Occipital lobe (tissue), 2 donors: ENCODE measurements around the gene KIF2C. TPM values are rescaled to one million over a fixed set of nuclear protein-coding genes. Genes with fewer than 3 reads are reported as not detected.
A peak's percentile ranks its signal among the peaks of the same experiment; 100 is the strongest.
"Not testable (repeated sequence)": the region's sequence is repeated elsewhere in the genome, so short reads cannot be mapped to it uniquely, and the experiment has no call there.

Experiments
- DNase-seq: peaks from one replicate; lab custom pipeline; 2025; lab: John Stamatoyannopoulos, UW
- total RNA-seq: library from RNA; depleted of rRNA; stranded (reverse); fragments of >200 nt; gene quantifications from one replicate; pipeline ENCODE4 v1.2.3, GENCODE V29; 2014

The KIF2C gene
- total RNA-seq, result 2.5 TPM

DNA sequence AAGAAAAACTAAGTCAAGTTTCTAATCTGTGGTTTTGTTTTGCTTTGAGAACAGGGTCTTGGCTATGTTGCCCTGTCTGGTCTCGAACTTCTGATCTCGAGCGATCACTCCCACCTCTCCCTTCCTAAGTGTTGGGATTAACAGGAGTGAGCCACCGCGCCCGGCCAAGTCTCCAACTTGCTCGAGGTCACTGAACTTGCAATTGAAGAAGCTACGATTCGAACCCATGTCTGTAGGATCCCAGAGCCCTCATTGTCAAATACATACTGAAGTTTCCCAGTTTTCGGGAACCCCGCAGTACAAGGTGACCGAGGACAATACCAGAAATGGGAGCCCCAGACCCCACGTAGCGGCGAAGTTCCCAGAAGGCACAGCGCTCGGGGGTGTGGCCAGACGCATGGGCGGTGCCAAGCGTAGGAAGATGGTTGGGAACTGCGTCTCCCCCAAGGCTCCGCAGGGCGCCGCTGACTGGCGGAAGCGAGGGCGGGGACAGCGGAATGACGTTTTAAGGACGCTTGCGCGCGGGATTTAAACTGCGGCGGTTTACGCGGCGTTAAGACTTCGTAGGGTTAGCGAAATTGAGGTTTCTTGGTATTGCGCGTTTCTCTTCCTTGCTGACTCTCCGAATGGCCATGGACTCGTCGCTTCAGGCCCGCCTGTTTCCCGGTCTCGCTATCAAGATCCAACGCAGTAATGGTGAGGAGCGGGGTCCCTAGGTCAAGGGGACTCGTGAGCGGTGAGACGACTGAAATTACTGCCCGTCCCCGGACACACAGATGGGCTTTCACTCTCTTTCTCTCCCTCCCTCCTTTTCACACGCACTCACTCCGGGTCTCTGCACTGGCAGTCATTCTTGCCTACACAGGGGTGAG, at the start of gene KIF2C:
TSS of gene KIF2C (plus strand) at position 531 of the 872 bp plus-strand sequence. CDS start at position 627, 96 bp downstream.
- DNase-seq, result peak; percentile 94

DNA sequence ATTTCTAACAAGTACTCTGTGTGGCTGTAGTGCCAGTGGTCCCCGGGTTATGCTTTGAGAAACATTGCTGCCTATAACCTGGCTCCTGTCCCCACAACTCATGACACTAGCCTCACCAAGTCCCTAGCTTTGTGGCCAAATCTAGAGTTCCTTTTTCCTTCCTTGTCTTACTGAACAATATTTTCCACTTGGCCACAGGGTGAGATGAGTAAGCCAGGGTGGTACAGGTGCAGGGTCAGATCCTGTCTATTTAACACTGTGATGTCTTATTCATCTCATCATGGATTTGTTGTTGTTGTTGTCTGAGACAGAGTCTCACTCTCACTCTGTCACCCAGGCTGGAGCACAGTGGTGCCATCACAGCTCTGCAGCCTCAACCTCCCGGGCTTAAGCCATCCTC, 46.5 kb upstream of the KIF2C start:
- DNase-seq, result no peak

DNA sequence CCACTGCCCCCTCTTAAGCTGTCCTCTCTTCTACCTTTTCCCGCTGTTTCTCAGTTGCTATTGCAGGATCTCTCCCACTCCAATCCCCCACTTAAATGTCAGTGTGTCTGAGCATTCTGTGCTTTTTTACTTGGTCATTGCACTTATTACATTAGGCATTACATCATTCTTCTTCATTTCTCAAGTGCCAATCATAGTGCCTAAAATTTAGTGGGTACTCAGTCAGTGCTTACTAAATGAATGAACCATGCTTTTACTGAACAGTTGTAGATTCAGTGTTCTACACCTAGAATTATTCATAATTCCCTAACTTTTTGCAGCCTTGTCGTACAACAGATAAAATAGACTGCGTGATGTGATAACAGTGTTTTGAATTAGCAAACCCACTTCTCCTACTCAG, 45.7 kb upstream of the KIF2C start:
- no peak for DNase-seq

DNA sequence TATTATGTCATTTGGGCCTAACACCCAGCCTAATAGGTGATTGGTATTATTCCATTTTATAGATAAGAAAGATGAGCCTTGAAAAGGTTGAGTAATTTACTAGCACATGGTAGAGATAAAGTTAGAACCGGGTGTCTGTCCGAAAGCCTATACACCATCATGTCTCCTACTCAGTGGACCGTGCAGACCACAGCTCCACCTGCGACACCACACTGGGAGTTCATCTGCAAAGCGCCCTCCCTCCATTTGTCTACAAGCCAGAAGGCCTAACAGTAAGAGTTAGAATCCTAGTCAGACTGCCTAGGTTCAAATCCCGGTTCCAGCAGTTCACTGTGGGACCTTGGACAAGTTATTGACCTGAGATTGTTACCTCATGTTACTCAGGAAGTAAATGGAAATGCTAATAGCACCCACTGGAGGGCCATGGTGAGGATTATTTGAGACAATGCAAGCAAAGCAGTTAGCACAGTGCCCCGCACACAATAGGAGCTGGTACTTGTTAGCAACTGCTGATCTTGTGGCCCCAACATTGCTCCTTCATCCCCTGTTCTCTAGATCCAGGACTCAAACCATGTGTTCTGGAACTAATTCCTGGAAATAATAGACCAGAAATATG, 44.7 kb upstream of the KIF2C start:
- DNase-seq, result no peak

DNA sequence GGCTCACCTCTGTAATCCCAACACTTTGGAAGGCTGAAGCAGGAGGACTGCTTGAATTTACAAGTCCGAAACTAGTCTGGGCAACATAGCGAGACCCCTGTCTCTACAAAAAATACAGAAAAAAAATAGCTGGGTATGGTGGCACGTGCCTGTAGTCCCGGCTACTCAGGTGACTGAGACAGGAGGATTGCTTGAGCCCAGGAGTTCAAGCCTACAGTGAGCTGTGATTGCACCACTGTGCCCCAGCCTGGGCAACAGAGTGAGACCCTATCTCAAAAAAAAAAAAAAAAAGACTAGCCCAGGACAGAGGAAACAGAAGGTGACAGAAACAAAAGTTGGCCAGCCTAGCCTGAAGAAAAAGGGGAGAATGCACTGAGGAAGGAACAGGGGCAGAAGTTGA, 44.0 kb upstream of the KIF2C start:
- no peak for DNase-seq

DNA sequence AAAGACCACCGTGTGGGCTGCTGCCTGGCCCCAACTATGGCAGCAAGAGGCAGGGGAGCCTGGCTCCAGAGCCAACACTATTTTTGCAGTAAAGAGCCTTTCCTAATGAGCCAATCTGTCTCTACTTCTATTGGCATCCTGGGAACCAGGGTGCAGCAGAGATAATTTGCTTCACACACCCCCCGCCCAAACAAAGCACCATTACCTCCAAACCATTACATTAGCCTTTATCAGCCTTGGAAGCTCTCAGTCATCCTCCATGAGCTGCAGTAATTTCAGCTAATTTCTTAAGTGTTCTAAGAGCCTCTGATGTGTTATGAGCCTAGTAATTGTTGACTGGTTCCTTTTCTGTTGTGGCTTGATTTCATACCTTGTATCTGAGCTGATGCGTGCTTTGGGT, 43.5 kb upstream of the KIF2C start:
- no peak for DNase-seq

DNA sequence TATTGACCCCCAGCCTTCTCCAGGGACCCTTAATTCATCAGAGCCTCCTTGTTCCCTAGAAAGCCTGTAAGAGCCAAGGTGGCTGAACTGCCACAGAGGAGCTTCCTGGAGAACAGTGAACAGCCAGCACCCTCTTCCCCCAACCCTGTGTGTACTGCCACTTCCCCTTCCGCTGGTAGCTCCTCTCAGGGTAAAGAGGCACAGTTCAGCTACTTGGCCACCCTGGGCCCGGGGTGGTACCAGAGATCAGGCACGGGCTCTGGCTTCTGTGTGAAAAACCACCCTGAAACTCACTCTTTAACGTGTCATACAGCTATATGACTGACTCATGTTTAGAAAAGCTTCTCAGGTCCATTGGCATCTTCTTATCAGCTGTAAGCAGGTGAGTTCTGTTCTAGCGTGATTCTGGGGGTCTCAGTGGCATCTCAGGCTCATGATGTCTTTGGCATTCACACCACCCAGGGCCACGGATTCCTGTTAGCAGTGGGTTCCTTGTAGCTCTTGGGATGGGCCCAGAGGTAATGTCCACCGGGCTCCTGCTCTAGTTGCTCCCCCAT, 42.8 kb upstream of the KIF2C start:
- DNase-seq, result no peak

DNA sequence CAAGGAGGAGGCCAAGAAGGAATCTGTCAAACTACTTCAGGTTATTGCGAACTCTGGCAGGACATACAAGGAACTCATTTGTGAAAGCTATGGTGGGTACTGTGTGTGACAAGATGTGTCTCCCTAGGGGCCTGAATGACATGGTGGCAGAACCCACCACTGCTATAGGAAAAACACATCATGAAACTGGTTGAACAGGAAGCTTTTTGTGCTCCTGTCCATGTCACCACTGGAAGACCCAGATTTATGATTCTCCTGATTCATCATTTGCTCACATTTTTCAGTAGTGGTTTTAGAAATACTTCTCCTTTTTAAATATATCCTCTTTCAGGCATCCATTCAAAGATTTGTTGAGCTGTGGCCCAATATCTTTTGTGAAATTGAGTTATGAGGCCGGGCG, 41.5 kb upstream of the KIF2C start:
- DNase-seq, result no peak

DNA sequence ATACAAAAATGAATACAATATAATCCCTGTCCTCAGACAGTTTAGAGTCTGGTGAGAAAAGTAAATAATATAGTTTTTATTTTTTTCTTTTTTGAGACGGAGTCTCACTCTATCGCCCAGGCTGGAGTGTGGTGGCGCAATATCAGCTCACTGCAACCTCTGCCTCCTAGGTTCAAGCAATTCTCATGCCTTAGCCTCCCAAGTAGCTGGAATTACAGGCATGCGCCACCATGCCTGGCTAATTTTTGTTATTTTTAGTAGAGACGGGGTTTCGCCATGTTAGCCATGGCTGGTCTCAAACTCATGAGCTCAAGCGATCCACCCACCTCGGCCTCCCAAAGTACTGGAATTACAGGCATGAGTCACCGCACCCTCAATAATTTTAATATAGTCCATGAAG, 40.3 kb upstream of the KIF2C start:
- DNase-seq, result not testable (repeated sequence)

DNA sequence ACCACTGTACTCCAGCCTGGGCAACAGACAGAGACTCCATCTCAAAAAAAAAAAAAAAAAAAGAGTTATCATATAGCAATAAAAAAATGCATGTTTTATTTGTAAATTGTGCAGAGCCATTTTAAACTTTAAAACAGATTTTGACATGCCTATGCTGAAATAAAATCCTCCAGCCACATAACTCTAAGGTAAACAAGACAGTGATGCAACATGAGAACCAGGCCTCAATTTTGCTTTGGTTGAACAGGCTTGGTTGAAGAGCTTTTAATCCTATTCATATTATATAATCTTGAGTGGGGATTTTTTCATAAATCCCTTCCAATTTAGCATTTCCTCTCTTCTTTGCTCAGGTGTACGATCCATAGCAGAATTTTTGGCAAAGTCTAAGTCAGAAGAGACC, 39.1 kb upstream of the KIF2C start:
- DNase-seq, result no peak

DNA sequence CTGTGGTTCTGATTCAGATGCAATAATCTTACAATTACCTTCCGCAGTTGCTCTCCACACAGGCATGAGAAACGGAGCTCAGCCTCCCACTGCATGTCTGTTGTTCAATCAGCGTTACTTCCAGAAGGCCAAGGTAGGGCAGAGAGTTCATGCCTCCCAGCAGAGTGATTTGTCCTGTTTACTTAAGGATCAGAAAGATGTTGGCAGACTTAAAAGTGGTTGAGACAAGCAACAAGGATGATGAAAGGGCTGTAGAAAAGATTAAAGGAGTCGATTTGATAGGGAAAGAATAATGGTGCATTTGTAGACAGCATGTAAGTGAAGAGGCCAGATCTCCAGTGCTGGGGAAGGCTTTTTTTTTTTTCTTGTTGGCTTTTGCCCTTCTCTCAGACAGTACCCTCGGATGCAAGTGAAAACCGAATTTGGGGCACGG, 38.5 kb upstream of the KIF2C start:
- DNase-seq, result no peak

DNA sequence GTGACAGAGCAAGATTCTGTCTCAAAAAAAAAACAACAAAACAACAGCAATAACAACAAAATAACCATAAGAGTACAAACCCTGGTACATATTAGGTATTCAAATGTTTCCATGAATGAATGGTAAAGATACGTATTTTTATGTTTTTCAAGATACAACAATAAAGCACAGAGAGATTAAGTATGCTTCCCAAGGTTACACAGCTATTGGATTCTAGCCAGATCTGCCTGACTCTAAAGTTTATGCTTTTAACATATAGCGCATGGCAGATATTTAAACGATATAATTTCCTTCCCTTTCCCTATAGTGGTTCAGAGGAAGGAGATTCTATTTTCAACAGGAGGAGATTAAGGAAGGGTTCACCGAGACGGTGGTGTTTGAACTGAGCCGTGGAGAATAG, 34.2 kb upstream of the KIF2C start:
- DNase-seq, result no peak

DNA sequence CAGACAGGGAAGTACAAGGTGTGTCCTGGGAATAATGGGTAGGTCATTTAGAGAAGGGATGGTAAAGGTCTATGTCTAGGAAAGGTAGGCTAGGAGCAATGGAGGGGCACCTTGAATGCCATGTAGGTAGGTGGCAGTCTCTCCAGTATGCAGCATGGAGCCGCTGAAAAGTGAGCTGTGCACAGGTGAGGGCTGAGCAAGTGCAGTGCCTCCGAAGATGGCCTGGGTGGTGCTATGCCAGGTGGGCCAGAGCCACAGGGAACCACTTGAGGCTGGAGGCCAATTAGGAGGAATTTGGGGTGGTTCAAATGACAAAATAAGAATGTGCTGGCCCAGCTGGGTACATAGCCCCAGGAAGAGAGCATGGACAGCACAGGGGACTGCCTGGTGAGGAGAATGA, 33.7 kb upstream of the KIF2C start:
- no peak for DNase-seq

DNA sequence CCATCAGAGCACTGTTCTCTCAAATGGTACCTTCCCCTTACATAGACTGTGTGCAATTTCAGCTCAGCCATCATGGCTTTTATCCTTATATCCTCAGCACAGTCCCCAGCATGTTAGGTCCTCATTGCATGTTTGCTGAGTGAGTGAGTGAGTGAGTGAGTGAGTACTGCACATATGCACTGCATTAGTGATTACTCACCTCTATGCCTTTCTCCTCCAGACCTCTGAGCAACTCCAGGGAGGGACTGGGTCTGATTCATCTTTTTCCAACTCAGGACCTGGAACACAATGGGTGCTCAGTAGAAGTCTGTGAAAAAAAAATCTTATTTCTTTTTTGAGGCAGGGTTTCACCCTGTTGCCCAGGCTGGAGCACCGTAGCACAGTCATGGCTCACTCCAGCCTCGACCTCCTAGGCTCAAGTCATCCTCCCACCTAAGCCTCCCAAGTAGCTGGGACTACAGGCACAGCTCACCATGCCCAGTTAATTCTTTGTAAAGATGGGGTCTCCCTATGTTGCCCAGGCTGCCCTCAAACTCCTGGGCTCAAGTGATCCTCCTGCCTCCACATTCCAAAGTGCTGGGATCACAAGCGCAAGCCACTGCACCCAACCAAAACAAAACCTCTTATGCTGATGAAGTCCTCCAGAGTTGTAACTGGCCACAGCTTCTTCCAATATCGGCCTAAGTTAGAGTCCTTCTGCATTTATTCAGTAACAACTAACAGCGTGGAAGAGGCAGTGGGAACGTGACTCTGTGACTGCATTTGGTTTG, 32.3 kb upstream of the KIF2C start:
- DNase-seq, result no peak

DNA sequence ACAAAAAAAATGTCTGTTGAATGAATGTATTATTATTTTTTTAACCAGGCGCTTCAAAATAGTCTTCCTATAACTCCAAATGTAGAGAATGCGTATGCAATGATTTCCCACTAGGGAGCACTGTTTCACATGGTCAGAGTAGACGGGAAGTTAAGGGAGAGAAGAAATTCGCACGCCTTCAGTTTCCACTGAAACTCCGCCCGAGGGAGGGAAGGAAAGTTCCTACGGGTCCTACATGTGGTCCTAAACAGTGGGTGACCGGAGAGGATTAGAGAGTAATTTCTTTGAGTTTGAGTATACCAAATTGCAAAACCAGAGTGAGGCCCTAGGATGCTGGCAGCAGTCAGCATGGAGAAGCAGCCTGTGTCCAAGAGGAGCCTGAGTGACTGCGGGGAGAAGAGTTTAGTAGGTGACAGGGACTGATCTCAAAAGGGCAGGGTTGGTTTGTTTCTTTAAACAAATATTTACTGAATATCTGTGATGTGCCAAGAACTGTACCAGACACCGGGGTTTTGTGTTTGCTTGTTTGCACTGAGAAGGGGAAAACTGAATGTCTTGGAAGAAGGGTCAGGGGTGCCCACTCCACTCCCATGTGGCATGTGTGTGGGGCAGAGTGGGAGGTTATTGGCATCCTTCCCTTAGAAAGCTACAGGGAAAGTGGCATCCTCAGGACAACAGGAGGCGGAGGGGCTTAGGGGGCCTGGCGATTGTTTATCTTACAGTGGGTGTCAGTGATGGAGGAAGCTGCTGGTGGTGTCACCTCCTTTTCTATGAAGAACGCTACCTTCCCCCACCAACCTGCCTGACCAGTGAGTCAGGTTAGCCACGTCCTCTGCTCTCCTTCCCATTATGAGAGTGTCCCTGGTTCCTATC, 31.4 kb upstream of the KIF2C start:
- no peak for DNase-seq

DNA sequence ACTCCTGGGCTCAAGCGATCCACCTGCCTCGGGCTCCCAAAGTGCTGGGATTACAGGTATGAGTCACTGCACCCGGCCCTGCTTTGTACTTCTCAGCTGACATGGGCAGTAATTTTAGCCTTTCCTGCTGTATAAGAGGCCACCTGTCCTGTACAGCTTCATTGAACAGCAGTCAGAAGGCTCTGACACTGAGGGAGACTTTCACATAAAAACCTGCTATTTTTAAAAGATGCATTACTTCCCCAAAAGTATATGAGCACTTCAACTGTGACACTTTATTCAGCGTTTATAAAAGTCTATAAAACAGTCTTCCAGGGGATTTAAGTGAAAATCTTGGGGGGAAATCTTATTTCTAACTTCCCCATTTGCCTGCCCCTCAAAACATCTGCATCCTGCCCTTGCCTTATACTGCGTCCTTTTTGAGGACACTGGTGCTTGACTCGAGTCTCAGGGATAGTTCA, 26.3 kb upstream of the KIF2C start:
- DNase-seq, result no peak

DNA sequence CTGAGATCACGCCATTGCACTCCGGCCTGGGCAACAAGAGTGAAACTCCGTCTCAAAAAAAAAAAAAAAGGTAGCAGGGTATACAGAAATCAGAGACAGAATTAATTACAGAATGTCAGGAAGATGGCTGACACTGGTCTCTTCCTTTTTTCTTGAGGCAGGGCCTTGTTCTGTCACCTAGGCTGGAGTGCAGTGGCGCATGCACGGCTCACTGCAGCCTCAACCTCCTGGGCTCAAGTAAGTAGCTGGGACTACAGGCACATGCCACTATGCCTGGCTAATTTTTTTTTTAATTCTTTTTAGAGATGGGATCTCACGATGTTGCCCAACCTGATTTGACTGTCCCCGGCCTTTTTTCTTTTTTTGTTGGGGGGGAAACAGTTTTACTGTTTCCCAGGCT, 25.1 kb upstream of the KIF2C start:
- no peak for DNase-seq

DNA sequence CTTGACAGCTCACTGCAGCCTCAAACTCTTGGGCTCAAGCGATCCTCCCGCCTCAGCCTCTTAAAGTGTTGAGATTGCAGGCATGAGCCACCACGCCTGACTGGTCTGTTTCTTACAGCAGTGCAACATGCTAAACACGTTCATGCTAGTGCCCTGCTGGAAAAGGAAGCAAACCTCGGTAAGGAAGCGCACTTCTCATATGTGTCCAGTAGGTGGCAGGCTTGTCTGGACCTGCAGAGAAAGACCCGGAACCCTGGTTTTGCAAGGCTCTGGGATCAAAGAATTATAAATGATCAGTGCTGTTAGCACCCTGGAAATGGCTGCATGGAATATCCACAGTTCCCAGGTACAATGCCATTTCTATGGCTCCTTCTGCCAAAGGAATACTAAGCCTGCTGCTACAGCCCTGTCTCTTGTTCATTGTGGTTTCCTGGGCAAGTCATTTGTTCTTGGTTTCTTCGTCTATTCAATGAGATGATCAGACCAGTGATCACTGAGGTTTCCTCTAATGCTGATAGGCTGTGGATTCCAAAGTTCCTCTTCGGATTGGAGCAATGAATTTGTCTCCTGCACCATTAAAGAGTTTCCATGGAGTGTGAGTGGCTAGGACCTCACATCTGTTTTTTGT, 24.6 kb upstream of the KIF2C start:
- peak; percentile 35 for DNase-seq

DNA sequence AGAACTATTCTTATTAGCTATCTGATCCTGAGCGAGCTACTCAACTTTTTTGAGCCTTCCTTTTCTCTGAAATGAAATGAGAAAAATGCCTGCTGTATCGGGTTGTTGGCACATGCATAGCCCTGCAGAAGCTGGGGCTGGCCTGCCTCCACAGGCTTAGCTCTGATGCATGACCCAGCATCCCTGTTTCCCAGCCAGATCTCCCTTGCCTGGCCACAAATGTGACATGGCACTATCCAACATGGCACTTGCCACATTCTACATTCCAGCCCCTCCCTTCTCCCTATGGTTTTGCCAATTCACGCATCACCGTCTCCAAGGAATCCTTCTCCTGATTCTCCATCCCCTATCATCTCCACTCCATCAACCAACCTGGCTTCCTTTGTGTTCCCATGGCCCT, 22.5 kb upstream of the KIF2C start:
- DNase-seq, result no peak

DNA sequence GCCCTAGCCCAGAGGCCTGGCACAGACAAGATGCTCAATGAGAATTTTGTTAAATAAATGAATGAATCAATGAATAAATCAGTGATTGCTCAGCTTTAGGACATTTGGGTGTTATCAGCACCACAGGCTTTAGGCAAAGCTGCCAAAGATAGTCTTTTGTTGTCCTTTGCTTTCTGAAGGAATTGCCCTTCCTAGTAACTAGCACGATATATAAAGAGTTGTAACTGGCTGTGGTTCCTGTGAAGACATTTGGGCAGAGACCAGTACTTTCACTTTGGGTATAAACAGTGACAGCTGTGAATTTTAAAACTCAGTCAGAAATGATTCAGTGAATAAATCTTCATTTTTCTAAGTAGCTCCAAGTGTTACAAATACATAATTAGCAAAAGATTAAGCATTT, 22.0 kb upstream of the KIF2C start:
- DNase-seq, result no peak
